GM19463 (cell line): Measurements from ENCODE around the gene ZNF112.
"Not testable (repeated sequence)": the region's sequence is repeated elsewhere in the genome, so short reads cannot be mapped to it uniquely, and the experiment has no call there.

ENCODE experiments used
- ATAC-seq: cut with Tn5 transposase; IDR thresholded peaks from one replicate; pipeline ENCODE4 v1.9.1; 2021; ENCODE audit warnings: mild to moderate bottlenecking, moderate library complexity; ENCODE audit not compliant: unreplicated experiment

ZNF112 gene

GRCh38 chr19:44356383-44357111 lies at the start of gene ZNF112:
TSS of gene ZNF112 (minus strand) at chr19:44356680. CDS start at chr19:44340539, 16,141 bp downstream.
- ATAC-seq, result no peak

GRCh38 chr19:44401139-44402115 lies 44.9 kb upstream of the ZNF112 start, which contains the start of gene ZNF285:
TSS of gene ZNF285 (minus strand) at chr19:44401608. CDS start at chr19:44397213, 4,395 bp downstream.
- no peak for ATAC-seq

DNA sequence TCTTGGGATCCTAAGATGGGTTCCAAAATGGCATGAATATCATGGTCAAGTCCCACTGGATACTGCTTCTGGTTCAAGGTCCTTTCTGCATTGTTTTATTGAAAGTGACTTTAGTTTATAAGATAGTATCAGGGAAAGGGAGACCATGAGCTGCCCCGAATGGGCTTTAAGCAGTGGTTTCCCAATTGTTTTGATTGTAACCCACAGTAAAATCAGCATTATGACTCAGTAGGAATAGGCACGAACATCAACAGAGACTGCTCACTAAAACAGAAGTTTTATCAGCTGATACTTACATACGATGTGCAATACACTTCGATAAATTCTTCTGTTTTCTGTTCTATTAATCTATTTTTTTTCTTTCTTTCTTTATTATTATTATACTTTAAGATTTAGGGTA lies 32.8 kb upstream of the ZNF112 start:
- ATAC-seq, result not testable (repeated sequence)

GRCh38 chr19:44374789-44375188 lies 18.3 kb upstream of the ZNF112 start:
- no peak for ATAC-seq

DNA sequence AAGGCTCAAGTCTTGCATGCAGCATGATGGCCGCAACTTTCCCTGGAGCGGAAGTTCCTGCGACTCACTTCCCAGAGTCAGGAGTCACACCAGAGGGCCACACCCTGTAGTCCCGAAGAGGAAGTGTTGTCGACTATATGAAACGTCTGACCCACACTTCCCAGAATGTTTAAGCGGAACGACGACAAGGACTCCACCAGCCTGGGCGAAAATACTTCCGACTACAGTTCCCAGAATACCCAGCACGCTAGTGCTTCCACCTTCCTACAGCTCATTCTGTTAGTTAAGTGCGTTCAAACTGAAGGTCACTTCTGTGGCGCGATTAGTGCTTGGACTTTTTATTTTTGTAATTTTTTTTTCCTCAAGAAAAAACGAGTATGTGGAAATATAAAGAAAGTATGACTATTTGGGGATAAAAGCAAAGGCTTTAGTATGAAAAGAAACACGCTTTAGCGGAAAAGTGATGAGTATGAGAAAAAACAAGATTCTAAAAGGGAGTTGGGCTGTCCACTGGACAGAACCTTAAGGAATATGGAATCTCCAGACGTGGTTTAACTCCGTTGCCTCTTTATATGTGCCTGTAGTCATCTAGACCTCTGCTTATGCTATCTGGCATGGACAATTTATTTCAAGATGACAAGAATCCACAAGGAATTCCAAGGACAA lies 15.5 kb upstream of the ZNF112 start:
- no peak for ATAC-seq

DNA sequence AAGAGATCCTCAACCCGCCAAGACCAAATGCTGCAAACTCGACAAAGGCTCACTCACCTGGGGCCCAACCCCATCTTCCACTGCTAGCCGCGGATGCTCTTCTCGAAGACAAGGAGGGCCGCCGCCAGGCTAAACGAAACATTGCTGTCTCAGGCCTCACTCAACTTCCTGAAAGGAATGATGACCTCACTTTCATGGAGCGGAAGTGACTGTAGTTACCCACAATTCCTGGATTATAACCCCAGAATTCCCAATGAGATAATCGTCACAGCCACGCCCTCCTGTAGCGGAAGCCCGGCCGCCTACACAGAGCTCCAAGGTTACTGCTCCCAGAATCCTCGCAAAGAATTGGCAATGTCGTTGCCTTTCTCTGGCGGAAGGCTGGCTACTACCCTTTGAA lies 10.5 kb upstream of the ZNF112 start:
- ATAC-seq, result no peak

GRCh38 chr19:44346556-44346955 lies 9.9 kb downstream of the ZNF112 start:
- no peak for ATAC-seq

DNA sequence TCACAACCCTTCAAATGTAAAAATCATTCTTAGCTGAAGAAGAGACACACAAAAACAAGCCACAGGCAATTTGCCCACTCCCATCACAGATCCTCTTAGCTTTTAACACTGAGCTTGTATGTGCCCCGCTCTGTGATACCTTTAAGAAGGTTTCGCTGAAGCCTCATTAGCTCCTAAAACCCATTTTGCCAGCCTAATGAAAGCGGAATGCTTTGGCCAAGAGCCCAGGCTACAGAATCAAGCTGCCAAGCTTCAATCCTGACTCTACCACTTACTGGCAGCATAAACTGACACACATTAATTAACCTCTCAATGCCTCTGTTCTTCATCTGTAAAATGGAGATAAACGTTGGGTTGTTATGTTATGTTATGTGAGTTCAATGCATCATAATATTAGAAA lies 10.5 kb downstream of the ZNF112 start:
- no peak for ATAC-seq

DNA sequence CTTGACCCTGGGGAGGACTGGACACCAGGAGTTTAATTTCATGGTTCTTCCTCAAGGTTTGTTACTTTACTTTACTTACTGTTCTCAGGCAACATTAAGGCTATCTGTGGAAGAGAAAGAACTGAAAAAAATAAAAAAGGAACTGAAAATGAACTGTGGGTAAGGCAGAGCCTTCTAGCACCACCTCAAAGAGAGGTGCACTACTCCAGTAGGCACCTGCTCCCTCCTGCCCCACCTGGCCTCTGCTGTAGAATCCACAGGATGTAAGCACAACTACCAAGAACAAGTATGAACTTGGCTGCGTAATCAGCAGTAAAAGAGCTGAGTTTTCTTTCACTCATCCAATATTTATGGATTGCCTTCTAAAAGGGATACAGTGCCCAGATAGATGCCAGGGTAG lies 12.2 kb downstream of the ZNF112 start:
- ATAC-seq, result no peak

GRCh38 chr19:44341794-44342193 lies 14.7 kb downstream of the ZNF112 start:
- no peak for ATAC-seq

- not testable (repeated sequence) for ATAC-seq
Observed at GRCh38 chr19:44334639-44335038, 21.8 kb downstream of the ZNF112 start.

DNA sequence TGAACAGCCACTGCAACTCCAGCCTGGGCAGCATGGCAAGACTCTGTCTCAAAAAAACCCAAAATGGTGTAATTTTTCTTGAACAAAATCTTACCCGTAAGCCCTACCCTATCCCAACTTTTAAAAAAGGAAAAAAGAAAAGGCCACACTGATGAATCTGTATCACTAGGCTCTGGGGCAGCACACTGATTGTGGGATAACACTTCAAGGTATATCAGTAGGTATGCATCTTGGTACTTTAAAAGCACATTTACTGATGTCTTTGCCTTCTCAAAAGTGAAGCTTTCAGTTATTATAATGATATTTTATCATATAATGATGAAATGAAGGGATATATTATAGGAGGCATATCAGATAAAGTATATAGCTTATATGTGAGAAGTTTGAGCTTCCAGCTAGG lies 24.3 kb downstream of the ZNF112 start:
- ATAC-seq, result no peak

GRCh38 chr19:44315883-44316282 lies 40.6 kb downstream of the ZNF112 start:
- ATAC-seq, result no peak

DNA sequence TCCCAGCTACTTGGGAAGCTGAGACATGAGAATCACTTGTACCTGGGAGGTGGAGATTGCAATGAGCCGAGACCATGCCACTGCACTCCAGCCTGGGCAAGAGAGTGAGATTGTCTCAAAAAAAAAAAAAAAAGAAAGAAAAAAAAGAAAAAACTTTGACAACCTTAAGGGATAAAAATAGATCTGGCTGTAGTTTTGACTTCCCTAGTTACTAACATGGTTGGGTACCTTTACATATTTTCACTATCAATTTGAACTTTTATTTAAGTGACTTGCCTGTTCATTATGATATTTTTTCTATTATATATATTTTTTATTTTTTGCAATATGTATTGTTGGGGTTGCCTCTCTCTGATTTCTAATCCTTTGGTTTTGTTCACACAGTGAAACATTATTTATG lies 43.2 kb downstream of the ZNF112 start:
- no peak for ATAC-seq

DNA sequence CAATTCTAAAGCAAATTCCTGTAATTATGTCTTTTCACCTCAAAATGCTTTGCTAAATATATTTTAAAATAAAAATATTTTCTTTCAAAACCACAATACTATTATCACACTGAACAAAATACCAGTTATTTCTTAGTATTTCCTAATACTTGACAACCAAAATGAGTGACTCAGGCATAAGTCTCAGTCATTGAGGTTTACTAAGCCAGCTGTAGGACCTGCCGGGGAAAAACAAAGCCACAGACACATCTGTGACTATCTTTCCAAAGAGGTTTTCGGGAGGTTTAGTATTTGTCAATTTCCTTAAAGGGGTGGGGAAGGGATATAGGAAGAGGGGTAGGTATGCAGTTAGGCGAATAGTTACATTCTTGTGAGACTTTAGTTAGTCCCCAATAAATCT lies 48.5 kb downstream of the ZNF112 start:
- no peak for ATAC-seq

DNA sequence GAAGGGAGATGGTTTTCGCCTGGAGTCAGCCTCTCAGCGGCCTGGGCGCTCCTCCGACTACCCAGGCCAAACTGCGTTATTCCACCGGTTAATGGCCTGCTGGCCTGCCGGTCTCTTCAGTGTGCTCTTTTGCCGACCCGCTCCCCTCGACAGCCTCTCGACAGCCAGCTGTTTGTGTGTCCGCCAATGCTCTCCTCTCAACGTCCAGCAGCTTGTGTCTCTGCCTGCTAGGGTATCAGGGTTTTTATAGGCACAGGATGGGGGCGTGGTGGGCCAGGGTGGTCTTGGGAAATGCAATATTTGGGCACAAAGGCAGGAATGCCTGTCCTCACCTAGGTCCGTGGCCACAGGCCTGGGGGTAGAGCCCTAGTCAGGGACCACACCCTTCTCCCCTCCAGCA lies 50.2 kb downstream of the ZNF112 start:
- ATAC-seq, result no peak

DNA sequence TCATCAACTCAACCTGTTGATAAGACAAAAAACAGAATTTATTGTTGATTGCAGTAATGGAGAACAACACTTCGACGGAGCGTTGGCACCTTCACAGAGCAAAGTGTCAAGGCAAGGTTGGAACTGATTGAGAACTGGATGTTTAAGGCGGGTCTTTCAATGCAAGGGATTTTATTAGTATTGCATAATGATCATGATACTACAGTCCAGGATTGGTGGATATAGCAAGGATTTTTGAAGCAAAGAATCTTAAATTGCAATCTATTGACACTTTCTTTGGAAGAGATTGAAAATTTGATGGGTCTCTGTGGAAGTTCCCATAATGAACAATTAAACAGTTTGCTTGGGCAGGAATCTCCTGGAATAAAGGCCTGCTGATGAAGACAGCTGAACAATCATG lies 51.0 kb downstream of the ZNF112 start:
- no peak for ATAC-seq

- ATAC-seq, result peak; percentile 94
Observed at GRCh38 chr19:44304659-44305193, 51.8 kb downstream of the ZNF112 start, which contains the start of gene ZNF235. TSS of gene ZNF235 (minus strand) at chr19:44305025. CDS start at chr19:44303404, 1,621 bp downstream.

DNA sequence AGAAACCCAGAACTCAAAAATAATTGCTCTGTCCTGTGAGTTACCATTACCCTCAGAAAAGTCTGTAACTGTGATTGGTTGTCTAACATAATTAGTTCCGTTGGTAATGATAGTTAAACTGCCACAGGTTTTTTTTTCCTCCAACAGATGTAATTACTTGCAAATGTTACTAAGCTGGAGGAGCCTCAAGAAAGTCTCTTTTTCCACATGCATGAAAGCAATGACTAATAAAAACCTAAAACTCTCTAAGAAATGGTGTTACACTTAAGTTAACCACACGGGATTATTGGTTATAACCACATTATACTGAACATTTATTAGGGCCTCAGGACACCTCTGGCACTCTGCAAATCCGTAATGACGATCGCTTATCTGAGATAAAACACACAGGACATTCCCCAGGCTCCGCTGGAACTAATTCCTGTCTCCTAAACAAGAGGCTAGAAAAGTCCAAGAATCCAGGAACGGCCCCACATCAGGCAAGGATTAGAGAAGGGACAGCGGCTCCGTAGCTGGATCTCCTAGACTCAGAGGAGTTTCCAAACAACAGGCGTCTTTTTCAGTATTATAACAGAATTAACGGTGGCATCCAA lies 52.4 kb downstream of the ZNF112 start:
- ATAC-seq, result no peak

DNA sequence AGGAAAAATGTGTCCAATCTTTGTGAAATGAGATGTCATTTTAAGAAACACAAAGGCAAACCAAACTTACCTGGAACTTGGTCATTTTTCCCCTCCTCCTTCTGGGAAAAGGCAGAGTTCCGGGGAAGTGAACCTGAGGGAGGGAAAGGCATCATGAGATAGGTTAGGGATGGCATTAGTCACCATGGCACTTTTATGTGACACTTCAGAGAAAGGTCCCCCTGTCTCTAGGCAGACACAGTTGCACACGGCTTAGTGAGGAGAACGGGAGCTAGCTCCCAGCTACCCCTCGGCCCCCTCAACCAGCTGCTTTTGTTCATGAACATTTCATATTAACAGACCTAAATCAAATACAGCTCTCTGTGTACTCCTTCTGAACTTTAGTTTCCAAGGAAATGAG lies 53.2 kb downstream of the ZNF112 start:
- ATAC-seq, result no peak
